Measurements from ENCODE around the gene HSPB6.
A peak's percentile ranks its signal among the peaks of the same experiment; 100 is the strongest.
"Not testable (repeated sequence)": the region's sequence is repeated elsewhere in the genome, so short reads cannot be mapped to it uniquely, and the experiment has no call there.

The HSPB6 gene

GRCh38 chr19:35777086-35777841 lies 20.4 kb upstream of the HSPB6 start:
- Mint-ChIP-seq H3K4me1 (peaks cover 22% of the 10 kb centered on the region), H3K9me3 (no peaks in the 10 kb centered on the region), H3K36me3 (no peaks in the 10 kb centered on the region), H3K27ac (no peak overlapping the region), H3K4me3 (no peak overlapping the region), H3K27me3 (no peaks in the 10 kb centered on the region)
- ATAC-seq: no peak

GRCh38 chr19:35776102-35776788 lies 19.4 kb upstream of the HSPB6 start:
- H3K27ac Mint-ChIP-seq: peak overlapping the region; percentile 62
- H3K4me1 Mint-ChIP-seq: peaks cover 22% of the 10 kb centered on the region
- no peaks in the 10 kb centered on the region for H3K36me3 Mint-ChIP-seq
- no peaks in the 10 kb centered on the region for H3K27me3 Mint-ChIP-seq
- H3K4me3 Mint-ChIP-seq: peak overlapping the region; percentile 91
- no peak for ATAC-seq
- H3K9me3 Mint-ChIP-seq: no peaks in the 10 kb centered on the region

- Mint-ChIP-seq H3K9me3 (no peaks in the 10 kb centered on the region), H3K4me3 (peak within 1 kb of the TSS; percentile 91), H3K27ac (peak within 1 kb of the TSS; percentile 70), H3K4me1 (peaks cover 22% of the 10 kb centered on the region), H3K27me3 (no peaks in the 10 kb centered on the region), H3K36me3 (no peaks in the 10 kb centered on the region)
- ATAC-seq: peak; percentile 98
Measured at GRCh38 chr19:35775298-35776101, 18.7 kb upstream of the HSPB6 start, which contains the start of gene ARHGAP33. Gene ARHGAP33 (plus strand): TSS chr19:35775564. CDS start chr19:35775659, 95 bp downstream.

- no peaks in the 10 kb centered on the region for H3K9me3 Mint-ChIP-seq
- H3K27me3 Mint-ChIP-seq: no peaks in the 10 kb centered on the region
- H3K36me3 Mint-ChIP-seq: no peaks in the 10 kb centered on the region
- H3K4me1 Mint-ChIP-seq: peaks cover 22% of the 10 kb centered on the region
- peak overlapping the region; percentile 91 for H3K4me3 Mint-ChIP-seq
- peak overlapping the region; percentile 70 for H3K27ac Mint-ChIP-seq
- no peak for ATAC-seq
Measured at GRCh38 chr19:35775046-35775297, 18.1 kb upstream of the HSPB6 start.

GRCh38 chr19:35774274-35775045 lies 17.6 kb upstream of the HSPB6 start:
- Mint-ChIP-seq H3K4me3 (peak overlapping the region; percentile 91), H3K36me3 (no peaks in the 10 kb centered on the region), H3K27ac (peak overlapping the region; percentile 70), H3K9me3 (no peaks in the 10 kb centered on the region), H3K27me3 (no peaks in the 10 kb centered on the region), H3K4me1 (peaks cover 22% of the 10 kb centered on the region)
- no peak for ATAC-seq

GRCh38 chr19:35773020-35773806 lies 16.4 kb upstream of the HSPB6 start:
- no peak for ATAC-seq
- Mint-ChIP-seq H3K4me1 (peaks cover 24% of the 10 kb centered on the region), H3K27ac (no peak overlapping the region), H3K9me3 (no peaks in the 10 kb centered on the region), H3K4me3 (no peak overlapping the region), H3K36me3 (peaks cover 11% of the 10 kb centered on the region), H3K27me3 (no peaks in the 10 kb centered on the region)

- H3K4me3 Mint-ChIP-seq, H3K27me3 Mint-ChIP-seq, H3K9me3 Mint-ChIP-seq, H3K27ac Mint-ChIP-seq, ATAC-seq: not testable (repeated sequence)
- peaks cover 19% of the 10 kb centered on the region for H3K36me3 Mint-ChIP-seq
- H3K4me1 Mint-ChIP-seq: peaks cover 28% of the 10 kb centered on the region
Measured at GRCh38 chr19:35772362-35772761, 15.5 kb upstream of the HSPB6 start.

- ATAC-seq: no peak
- H3K4me1 Mint-ChIP-seq: peaks cover 7% of the 10 kb centered on the region
- H3K27ac Mint-ChIP-seq: no peak overlapping the region
- no peaks in the 10 kb centered on the region for H3K9me3 Mint-ChIP-seq
- H3K27me3 Mint-ChIP-seq: no peaks in the 10 kb centered on the region
- no peak overlapping the region for H3K4me3 Mint-ChIP-seq
- peaks cover 37% of the 10 kb centered on the region for H3K36me3 Mint-ChIP-seq
Measured at GRCh38 chr19:35768082-35768421, 11.2 kb upstream of the HSPB6 start.

GRCh38 chr19:35767288-35768081 lies 10.7 kb upstream of the HSPB6 start:
- peak; percentile 56 for ATAC-seq
- Mint-ChIP-seq H3K36me3 (peaks cover 37% of the 10 kb centered on the region), H3K27me3 (no peaks in the 10 kb centered on the region), H3K4me3 (no peak overlapping the region), H3K4me1 (peaks cover 7% of the 10 kb centered on the region), H3K27ac (no peak overlapping the region), H3K9me3 (no peaks in the 10 kb centered on the region)

GRCh38 chr19:35766571-35767104 lies 9.8 kb upstream of the HSPB6 start:
- Mint-ChIP-seq H3K4me3 (no peak overlapping the region), H3K27ac (no peak overlapping the region)

GRCh38 chr19:35764432-35765315 lies 7.8 kb upstream of the HSPB6 start:
- no peak overlapping the region for H3K27ac Mint-ChIP-seq
- no peak overlapping the region for H3K4me3 Mint-ChIP-seq
- no peaks in the 10 kb centered on the region for H3K27me3 Mint-ChIP-seq
- H3K4me1 Mint-ChIP-seq: peaks cover 9% of the 10 kb centered on the region
- ATAC-seq: no peak
- no peaks in the 10 kb centered on the region for H3K9me3 Mint-ChIP-seq
- peaks cover 45% of the 10 kb centered on the region for H3K36me3 Mint-ChIP-seq

More at GRCh38 chr19:35766571-35767104, 9.8 kb upstream of the HSPB6 start:
- no peak for ATAC-seq
- Mint-ChIP-seq H3K4me1 (peaks cover 7% of the 10 kb centered on the region), H3K36me3 (peaks cover 45% of the 10 kb centered on the region), H3K9me3 (no peaks in the 10 kb centered on the region), H3K27me3 (no peaks in the 10 kb centered on the region)

- peaks cover 12% of the 10 kb centered on the region for H3K27me3 Mint-ChIP-seq
- H3K4me1 Mint-ChIP-seq: peaks cover 31% of the 10 kb centered on the region
- no peak overlapping the region for H3K4me3 Mint-ChIP-seq
- H3K27ac Mint-ChIP-seq: no peak overlapping the region
- peaks cover 25% of the 10 kb centered on the region for H3K36me3 Mint-ChIP-seq
- H3K9me3 Mint-ChIP-seq: no peaks in the 10 kb centered on the region
- ATAC-seq: no peak
Measured at GRCh38 chr19:35760711-35761349, 4.0 kb upstream of the HSPB6 start.

All from stimulated activated memory B cell treated with anti-CD40 and anti-IgM and Interleukin-4, amounts not matched to agents 10 μg/mL and 1 μg/mL and 100 μg/mL, for 72 hours (primary cell).